Measurements from ENCODE around the gene MGAT3. TPM values are rescaled to one million over a fixed set of nuclear protein-coding genes. Genes with fewer than 3 reads are reported as not detected.
A peak's percentile ranks its signal among the peaks of the same experiment; 100 is the strongest.
"Not testable (repeated sequence)": the region's sequence is repeated elsewhere in the genome, so short reads cannot be mapped to it uniquely, and the experiment has no call there.

Gene MGAT3
- total RNA-seq: under 1 TPM; 0.18 to 0.23 TPM

GRCh38 chr22:39456522-39457197, at the start of gene MGAT3:
MGAT3 (plus strand) TSS chr22:39457012; CDS start chr22:39487348, 30,336 bp downstream.
- POLR2A ChIA-PET: no interaction called here
- intact Hi-C loops (cut with DNase I, micrococcal nuclease): no loop called here
- H3K27me3 Mint-ChIP-seq: peaks cover 28% of the 10 kb centered on the region

GRCh38 chr22:39408173-39408572, 48.6 kb upstream of the MGAT3 start:
- Mint-ChIP-seq H3K36me3 (ENCODE audit: low read depth) (peaks cover 24% of the 10 kb centered on the region), H3K27ac (no peak overlapping the region), H3K9me3 (ENCODE audit: low read depth) (no peaks in the 10 kb centered on the region), H3K4me1 (peaks cover 73% of the 10 kb centered on the region), H3K4me3 (no peak overlapping the region), H3K27me3 (no peaks in the 10 kb centered on the region)
- intact Hi-C loops (cut with DNase I, micrococcal nuclease): loop anchor here in 1 of 2 experiments (10.0 kb wide), 1 partner anchor 107 kb away; no protein-coding TSS in a partner anchor
- ATAC-seq (no peak), DNase-seq (no peak)
- CTCF ChIA-PET: interaction anchor here (0.6 to 1.0 kb wide), 2 partner anchors 9 to 121 kb away, joined by 4 to 5 read pairs; partner anchors contain the start of gene TAB1
- POLR2A ChIA-PET: interaction anchor here (0.6 to 0.7 kb wide), 2 partner anchors 9 to 272 kb away, joined by 4 to 8 read pairs; no protein-coding TSS in a partner anchor

More at GRCh38 chr22:39456522-39457197, at the start of gene MGAT3:
- Mint-ChIP-seq H3K9me3 (ENCODE audit: low read depth) (no peaks in the 10 kb centered on the region), H3K27ac (no peak within 1 kb of the TSS), H3K4me1 (peaks cover 10% of the 10 kb centered on the region), H3K4me3 (peak within 1 kb of the TSS; percentile 59), H3K36me3 (ENCODE audit: low read depth) (no peaks in the 10 kb centered on the region)
- ATAC-seq (no peak), DNase-seq (no peak)
- CTCF ChIA-PET: no interaction called here

GRCh38 chr22:39408807-39409206, 48.0 kb upstream of the MGAT3 start:
- H3K27me3 Mint-ChIP-seq: no peaks in the 10 kb centered on the region
- intact Hi-C loops (cut with DNase I, micrococcal nuclease): loop anchor here in 1 of 2 experiments (10.0 kb wide), 1 partner anchor 106 kb away; no protein-coding TSS in a partner anchor
- DNase-seq (no peak), ATAC-seq (peak; percentile 27)
- H3K36me3 Mint-ChIP-seq (ENCODE audit: low read depth): peaks cover 20% of the 10 kb centered on the region
- H3K9me3 Mint-ChIP-seq (ENCODE audit: low read depth): no peaks in the 10 kb centered on the region
- ChIA-PET POLR2A (no interaction called here), CTCF (interaction anchor here (1.0 kb wide), 1 partner anchor 9 kb away, joined by 5 read pairs; the partner anchor contains the start of gene TAB1)
- no peak overlapping the region for H3K27ac Mint-ChIP-seq
- H3K4me3 Mint-ChIP-seq: no peak overlapping the region
- H3K4me1 Mint-ChIP-seq: peaks cover 77% of the 10 kb centered on the region

GRCh38 chr22:39409516-39410029, 47.2 kb upstream of the MGAT3 start:
- Mint-ChIP-seq H3K36me3 (ENCODE audit: low read depth) (peaks cover 20% of the 10 kb centered on the region), H3K9me3 (ENCODE audit: low read depth) (no peaks in the 10 kb centered on the region), H3K4me3 (no peak overlapping the region), H3K27ac (no peak overlapping the region), H3K4me1 (peaks cover 80% of the 10 kb centered on the region), H3K27me3 (no peaks in the 10 kb centered on the region)
- intact Hi-C loops (cut with DNase I, micrococcal nuclease): loop anchor here in 1 of 2 experiments (10.0 kb wide), 1 partner anchor 105 kb away; no protein-coding TSS in a partner anchor
- ChIA-PET CTCF (interaction anchor here (0.7 kb wide), 1 partner anchor 258 kb away, joined by 3 read pairs; no protein-coding TSS in a partner anchor), POLR2A (interaction anchor here (0.6 kb wide), 1 partner anchor 511 kb away, joined by 6 read pairs; no protein-coding TSS in a partner anchor)
- ATAC-seq (no peak), DNase-seq (no peak)

- ChIA-PET CTCF (interaction anchor here (0.7 to 1.7 kb wide), 4 partner anchors 9 to 257 kb away, joined by 3 to 8 read pairs (median 3); partner anchors contain the start of gene TAB1), POLR2A (interaction anchor here (0.6 kb wide), 1 partner anchor 91 kb away, joined by 3 read pairs; the partner anchor contains the start of gene RPL3)
- no peak overlapping the region for H3K4me3 Mint-ChIP-seq
- ATAC-seq (no peak), DNase-seq (no peak)
- peaks cover 80% of the 10 kb centered on the region for H3K4me1 Mint-ChIP-seq
- intact Hi-C loops (cut with DNase I, micrococcal nuclease): no loop called here
- no peaks in the 10 kb centered on the region for H3K9me3 Mint-ChIP-seq (ENCODE audit: low read depth)
- H3K27ac Mint-ChIP-seq: no peak overlapping the region
- H3K27me3 Mint-ChIP-seq: no peaks in the 10 kb centered on the region
- H3K36me3 Mint-ChIP-seq (ENCODE audit: low read depth): peaks cover 16% of the 10 kb centered on the region
These were observed 46.5 kb upstream of the MGAT3 start for GRCh38 chr22:39410264-39410663.

- H3K4me3 Mint-ChIP-seq; H3K9me3 Mint-ChIP-seq (ENCODE audit: low read depth); H3K27me3 Mint-ChIP-seq; DNase-seq; ATAC-seq: not testable (repeated sequence)
- ChIA-PET POLR2A (interaction anchor here (0.7 kb wide), 1 partner anchor 1399 kb away, joined by 6 read pairs; no protein-coding TSS in a partner anchor), CTCF (interaction anchor here (0.7 to 1.7 kb wide), 4 partner anchors 9 to 117 kb away, joined by 3 to 7 read pairs (median 4); partner anchors contain the start of gene TAB1)
- Mint-ChIP-seq H3K4me1 (peaks cover 83% of the 10 kb centered on the region), H3K27ac (peak overlapping the region; percentile 60), H3K36me3 (ENCODE audit: low read depth) (peaks cover 14% of the 10 kb centered on the region)
- intact Hi-C loops (cut with DNase I, micrococcal nuclease): loop anchor here in 1 of 2 experiments (1.0 kb wide), 1 partner anchor 13 kb away; the partner anchor contains the start of gene TAB1
These were observed 44.9 kb upstream of the MGAT3 start for GRCh38 chr22:39411828-39412365.

GRCh38 chr22:39413204-39413603, 43.6 kb upstream of the MGAT3 start:
- H3K27me3 Mint-ChIP-seq; H3K27ac Mint-ChIP-seq; ATAC-seq; intact Hi-C loops (cut with DNase I, micrococcal nuclease); DNase-seq; H3K9me3 Mint-ChIP-seq (ENCODE audit: low read depth): not testable (repeated sequence)
- Mint-ChIP-seq H3K4me3 (peak overlapping the region; percentile 15), H3K4me1 (peaks cover 73% of the 10 kb centered on the region), H3K36me3 (ENCODE audit: low read depth) (peaks cover 16% of the 10 kb centered on the region)
- POLR2A ChIA-PET: interaction anchor here (0.6 to 1.5 kb wide), 2 partner anchors 14 to 116 kb away, joined by 3 to 6 read pairs; partner anchors contain the start of gene TAB1
- CTCF ChIA-PET: interaction anchor here (0.8 to 1.7 kb wide), 3 partner anchors 10 to 23 kb away, joined by 4 to 7 read pairs (median 5); partner anchors contain the start of gene TAB1

GRCh38 chr22:39414377-39414776, 42.4 kb upstream of the MGAT3 start:
- DNase-seq: peak; percentile 36
- Mint-ChIP-seq H3K4me1 (peaks cover 62% of the 10 kb centered on the region), H3K27ac (peak overlapping the region; percentile 9), H3K9me3 (ENCODE audit: low read depth) (no peaks in the 10 kb centered on the region), H3K4me3 (no peak overlapping the region), H3K36me3 (ENCODE audit: low read depth) (peaks cover 25% of the 10 kb centered on the region), H3K27me3 (no peaks in the 10 kb centered on the region)
- ChIA-PET CTCF (interaction anchor here (0.6 kb wide), 1 partner anchor 1934 kb away, joined by 3 read pairs; no protein-coding TSS in a partner anchor), POLR2A (no interaction called here)
- intact Hi-C loops (cut with DNase I, micrococcal nuclease): no loop called here
- ATAC-seq: peak; percentile 39

- POLR2A ChIA-PET: no interaction called here
- ATAC-seq: no peak
- Mint-ChIP-seq H3K36me3 (ENCODE audit: low read depth) (peaks cover 27% of the 10 kb centered on the region), H3K9me3 (ENCODE audit: low read depth) (no peaks in the 10 kb centered on the region), H3K27ac (no peak overlapping the region), H3K4me3 (no peak overlapping the region), H3K27me3 (no peaks in the 10 kb centered on the region), H3K4me1 (peaks cover 57% of the 10 kb centered on the region)
- DNase-seq: no peak
- intact Hi-C loops (cut with DNase I, micrococcal nuclease): no loop called here
- CTCF ChIA-PET: interaction anchor here (0.6 kb wide), 1 partner anchor 13 kb away, joined by 3 read pairs; no protein-coding TSS in a partner anchor
These were observed 41.9 kb upstream of the MGAT3 start for GRCh38 chr22:39414886-39415285.

- intact Hi-C loops (cut with DNase I, micrococcal nuclease): no loop called here
- Mint-ChIP-seq H3K4me3 (no peak overlapping the region), H3K27me3 (no peaks in the 10 kb centered on the region), H3K9me3 (ENCODE audit: low read depth) (no peaks in the 10 kb centered on the region), H3K4me1 (peaks cover 57% of the 10 kb centered on the region), H3K27ac (no peak overlapping the region), H3K36me3 (ENCODE audit: low read depth) (peaks cover 27% of the 10 kb centered on the region)
- POLR2A ChIA-PET: no interaction called here
- ATAC-seq: no peak
- no peak for DNase-seq
- CTCF ChIA-PET: interaction anchor here (0.6 to 0.8 kb wide), 2 partner anchors 13 to 33 kb away, joined by 3 read pairs; no protein-coding TSS in a partner anchor
These were observed 41.3 kb upstream of the MGAT3 start for GRCh38 chr22:39415506-39415905.

GRCh38 chr22:39416319-39416718, 40.5 kb upstream of the MGAT3 start:
- Mint-ChIP-seq H3K4me3 (no peak overlapping the region), H3K4me1 (peaks cover 49% of the 10 kb centered on the region), H3K36me3 (ENCODE audit: low read depth) (peaks cover 29% of the 10 kb centered on the region), H3K27ac (no peak overlapping the region), H3K9me3 (ENCODE audit: low read depth) (no peaks in the 10 kb centered on the region), H3K27me3 (no peaks in the 10 kb centered on the region)
- ChIA-PET CTCF (interaction anchor here (0.6 to 0.8 kb wide), 3 partner anchors 32 to 869 kb away, joined by 3 to 4 read pairs (median 3); no protein-coding TSS in a partner anchor), POLR2A (no interaction called here)
- ATAC-seq: no peak
- DNase-seq: peak; percentile 17
- intact Hi-C loops (cut with DNase I, micrococcal nuclease): no loop called here
